Activated gamma-delta T cell (primary cell): ENCODE data around the gene ASTN1.

Experiments
- DNase-seq: peaks from one replicate; lab custom pipeline; 2025; lab: John Stamatoyannopoulos, UW

ASTN1 gene

DNA sequence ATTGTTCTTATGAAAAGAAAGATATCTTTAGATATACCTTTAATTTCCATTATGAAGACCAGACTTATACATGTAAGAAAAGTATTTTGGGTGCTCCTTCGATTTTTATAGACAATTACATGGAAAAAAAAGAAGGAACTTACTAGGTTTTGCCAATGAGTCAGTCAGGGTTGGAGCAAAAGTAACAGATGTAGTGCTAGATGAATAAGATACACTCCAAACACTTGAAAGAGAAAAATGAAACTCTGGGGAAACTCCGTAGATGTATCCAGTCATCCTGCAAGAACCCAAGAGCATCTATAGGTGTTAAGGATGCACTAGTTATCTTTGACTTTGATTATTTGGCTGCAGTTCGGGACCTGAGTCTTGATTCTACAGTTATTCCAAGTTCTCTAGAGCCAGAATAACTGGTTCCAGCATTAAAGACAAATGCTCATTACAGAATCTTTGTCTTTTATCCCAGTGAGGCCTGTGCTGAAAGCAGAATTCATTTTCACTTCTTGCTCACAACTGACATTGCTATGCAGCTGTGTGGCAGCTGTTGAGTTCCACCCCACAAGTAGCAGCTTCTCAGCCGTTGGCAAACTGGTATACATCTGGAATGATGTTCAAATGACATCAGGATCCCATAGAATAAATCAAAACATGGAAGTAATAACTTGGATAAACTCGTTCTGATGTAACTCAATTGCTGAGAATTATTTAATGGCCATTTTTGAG, 326.1 kb downstream of the ASTN1 start:
- DNase-seq, result no peak

DNA sequence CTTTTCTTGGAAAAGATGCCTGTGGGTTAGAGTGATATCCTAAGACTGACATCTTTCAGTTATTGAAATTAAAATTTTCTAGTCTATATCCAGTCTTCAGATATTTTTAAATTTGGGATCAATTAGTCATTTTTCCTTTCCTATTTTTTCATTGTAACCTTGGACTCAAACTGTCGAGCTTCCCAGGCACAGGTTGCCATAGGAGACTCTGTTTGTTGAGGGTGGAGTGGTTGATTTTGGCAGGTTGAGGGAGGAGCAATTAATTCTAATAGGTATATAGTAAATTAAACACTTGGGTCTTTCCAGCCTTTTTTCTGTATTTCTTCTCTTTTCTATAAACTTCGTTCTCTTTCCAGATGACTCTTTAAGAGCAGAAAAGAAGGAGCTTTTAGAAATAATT, 326.8 kb downstream of the ASTN1 start:
- no peak for DNase-seq

DNA sequence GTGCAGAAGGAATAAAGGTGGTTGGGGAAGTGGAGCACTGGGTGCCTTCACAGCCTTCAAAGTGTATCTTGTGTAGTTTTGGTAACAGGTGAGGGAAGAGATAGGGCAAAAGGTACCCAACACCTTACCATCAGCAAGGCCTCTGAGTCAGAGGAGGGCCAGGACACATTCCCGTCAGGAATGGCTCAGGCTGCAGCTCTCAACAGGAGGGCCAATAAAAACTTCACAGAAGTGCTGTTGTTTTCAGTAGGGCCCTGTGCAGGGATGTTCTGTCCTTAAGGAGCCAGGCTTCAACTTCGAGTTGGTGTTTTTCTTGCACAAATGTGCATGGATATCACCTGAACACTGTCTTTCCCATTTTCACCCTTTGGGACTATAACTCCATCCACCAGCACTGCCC, 333.4 kb downstream of the ASTN1 start:
- no peak for DNase-seq

DNA sequence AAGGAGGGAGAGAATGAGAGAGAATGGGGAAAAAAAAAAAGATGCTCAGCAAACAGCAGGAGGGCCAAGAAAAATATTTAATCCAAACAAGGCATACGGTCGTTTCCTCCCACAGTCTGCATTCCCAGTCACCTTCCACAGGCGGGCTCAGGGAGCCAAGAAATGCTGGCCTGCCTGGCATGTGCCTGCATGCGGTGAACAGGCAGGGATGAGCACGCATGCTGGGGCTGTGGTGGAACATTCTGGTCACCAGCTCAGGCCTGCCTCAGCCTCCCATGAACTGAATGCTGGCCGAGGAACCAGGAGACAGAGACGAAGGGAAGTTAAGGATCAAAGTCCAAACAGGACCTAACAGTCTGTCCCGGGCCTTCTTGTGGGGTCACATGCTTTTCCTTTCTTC, 335.3 kb downstream of the ASTN1 start:
- DNase-seq, result no peak

DNA sequence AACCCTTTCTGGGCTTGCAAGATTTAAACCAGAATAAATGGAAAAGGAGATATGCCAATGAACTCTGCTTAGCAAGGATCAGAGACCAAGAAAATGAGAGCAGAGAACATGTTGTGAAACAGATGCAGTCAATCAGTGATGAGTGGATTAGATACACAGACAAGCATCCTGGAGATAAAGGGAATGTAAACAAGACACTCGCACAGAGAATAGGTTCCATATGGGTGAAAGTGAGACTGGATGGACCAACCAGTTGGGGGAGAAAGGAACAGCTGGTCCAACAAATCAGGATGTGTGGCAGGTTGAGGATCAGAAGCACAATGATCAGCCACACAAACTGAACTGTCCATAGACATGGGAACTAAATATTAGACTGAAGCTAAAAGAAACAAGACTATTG, 338.2 kb downstream of the ASTN1 start:
- DNase-seq, result no peak

DNA sequence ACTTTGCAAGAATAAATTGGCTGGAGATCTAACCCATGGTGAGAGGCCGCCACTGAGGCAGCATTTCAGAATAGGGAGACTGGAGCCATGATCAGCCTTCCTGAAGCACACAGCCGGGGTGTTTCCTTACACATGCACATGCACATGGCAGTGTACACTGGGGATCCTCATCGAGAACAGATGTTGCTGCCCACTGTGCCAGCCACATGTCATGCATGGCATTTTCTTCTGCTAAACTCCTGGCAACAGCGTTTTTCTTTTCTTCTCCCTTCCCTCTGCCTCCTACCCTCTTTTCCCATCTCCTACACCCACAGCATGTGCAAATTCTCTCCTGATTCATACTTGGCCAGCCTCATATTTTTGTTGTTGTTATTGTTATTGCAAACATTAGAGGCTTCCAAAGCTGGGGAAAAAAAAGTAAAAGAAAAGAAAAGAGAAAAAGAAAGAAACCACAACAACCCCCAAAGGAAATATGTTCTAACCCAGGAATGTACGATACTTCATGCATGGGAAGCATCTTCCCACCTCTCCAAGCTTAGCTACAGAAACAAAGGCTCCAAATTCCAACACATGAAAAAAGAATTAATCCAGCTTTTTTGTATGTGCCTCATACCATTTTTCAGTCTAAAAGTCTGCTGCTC, 344.0 kb downstream of the ASTN1 start:
- no peak for DNase-seq

DNA sequence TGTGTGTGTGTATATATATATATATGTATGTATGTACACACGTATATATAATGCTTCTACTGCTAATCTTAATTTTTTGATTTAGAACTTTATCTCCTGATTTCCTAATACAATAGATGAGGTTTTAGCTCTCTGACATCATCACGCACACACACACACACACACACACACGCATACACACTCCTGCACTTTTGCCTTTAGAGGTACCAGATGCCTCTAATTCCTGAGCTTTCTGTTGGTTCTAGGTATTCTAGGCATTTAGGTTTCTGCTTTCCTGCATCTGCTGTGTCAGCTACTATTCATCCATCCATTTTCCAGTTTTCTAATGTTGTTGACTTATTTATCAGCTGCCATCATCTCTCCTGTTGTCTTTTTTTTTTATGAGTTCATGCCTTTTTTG, 348.3 kb downstream of the ASTN1 start:
- no peak for DNase-seq

DNA sequence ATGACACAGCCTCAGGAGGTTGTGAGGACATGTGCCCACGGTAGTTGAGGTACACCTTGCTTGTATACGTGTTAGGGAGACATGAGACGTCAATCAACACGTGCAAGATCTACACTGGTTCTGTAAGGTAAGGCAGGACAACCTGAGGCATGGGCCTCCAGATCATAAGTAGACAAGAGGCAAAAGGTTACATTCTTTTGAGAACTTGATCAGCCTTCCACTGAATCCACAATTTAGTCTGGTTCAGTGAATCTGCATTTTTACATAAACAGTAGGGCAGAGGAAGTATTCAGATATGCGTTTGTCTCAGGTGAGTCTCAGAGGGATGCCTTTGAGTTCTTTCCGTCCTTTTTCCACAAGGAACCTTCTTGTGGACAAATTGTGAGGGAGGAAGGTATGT, 348.9 kb downstream of the ASTN1 start:
- DNase-seq, result no peak

DNA sequence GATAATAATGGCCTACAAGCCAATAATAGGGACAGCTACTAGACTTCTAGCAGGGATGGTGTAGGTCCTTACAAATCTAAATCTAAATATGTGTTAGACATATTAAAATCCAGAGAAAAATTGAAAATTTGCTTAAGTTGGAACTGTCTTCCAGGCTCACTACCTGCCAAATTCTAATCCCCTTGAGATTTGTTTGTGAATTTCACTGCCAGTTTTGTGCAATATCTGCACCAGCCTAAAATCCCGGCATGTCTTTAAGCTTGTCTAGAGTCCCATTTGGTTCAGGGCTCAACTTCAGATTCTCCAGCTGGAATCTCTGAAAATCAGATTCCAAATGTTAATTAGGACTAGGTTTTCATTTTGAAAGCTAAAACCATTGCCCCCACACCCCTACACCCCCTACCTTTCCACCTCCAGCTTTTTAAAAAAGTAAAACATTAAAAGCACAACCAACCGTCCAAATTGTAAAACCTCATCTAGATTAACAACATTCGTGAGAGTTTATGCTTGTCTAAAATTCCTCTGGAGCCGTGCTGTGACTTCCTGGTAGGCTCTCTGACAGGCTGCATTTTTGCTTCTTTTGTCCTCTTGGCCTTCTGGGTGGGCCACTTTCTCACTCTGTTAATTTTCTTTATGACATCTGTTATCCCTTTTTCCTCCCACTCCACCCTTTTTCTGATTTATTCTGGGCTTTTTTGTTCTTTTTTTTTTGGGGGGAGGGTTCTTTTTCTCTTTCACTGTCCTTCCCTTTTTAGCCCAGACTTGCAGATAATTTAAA, 352.8 kb downstream of the ASTN1 start:
- no peak for DNase-seq

DNA sequence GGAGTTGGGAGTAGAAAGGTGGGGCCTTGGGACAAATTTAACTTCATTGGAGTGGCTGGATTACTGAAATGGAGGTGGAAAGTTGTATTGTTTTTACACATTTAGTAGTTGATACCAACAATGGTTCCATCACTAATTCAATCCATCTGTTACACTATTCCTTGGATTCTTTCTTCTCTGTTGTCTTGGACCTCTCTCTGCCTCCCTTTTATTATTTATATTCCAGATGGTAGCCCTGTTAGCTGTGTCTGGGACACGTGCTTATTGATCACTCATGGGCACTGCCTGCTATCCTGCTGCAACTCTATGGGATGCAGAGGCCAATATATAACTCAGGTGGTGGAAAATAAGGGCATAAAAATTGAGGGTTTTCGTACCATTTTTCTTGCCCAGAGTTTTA, 355.2 kb downstream of the ASTN1 start:
- no peak for DNase-seq
